LNCaP clone FGC (cell line): ENCODE measurements around the gene TNS3.

Experiments used
- DNase-seq: peaks from one replicate; pipeline ENCODE4 v3.0.0-alpha.2; 2011; ENCODE audit warnings: low read depth
- H3K4me3 ChIP-seq: 2 replicates; pipeline ENCODE4 v1.5.1; 2011; ENCODE audit warnings: mild to moderate bottlenecking, low read depth, low read length, control low read depth
- CTCF ChIP-seq: IDR thresholded peaks from 2 replicates; pipeline ENCODE4 v1.5.1; 2012; ENCODE audit warnings: mild to moderate bottlenecking; ENCODE audit not compliant: control insufficient read depth, insufficient read depth; ENCODE audit errors: extremely low read depth

The TNS3 gene

GRCh38 chr7:47460251-47460989, 121.5 kb downstream of the TNS3 start:
- TF ChIP-seq CTCF, result no peak
- H3K4me3 ChIP-seq, result no peak overlapping the region
- no peak for DNase-seq

DNA sequence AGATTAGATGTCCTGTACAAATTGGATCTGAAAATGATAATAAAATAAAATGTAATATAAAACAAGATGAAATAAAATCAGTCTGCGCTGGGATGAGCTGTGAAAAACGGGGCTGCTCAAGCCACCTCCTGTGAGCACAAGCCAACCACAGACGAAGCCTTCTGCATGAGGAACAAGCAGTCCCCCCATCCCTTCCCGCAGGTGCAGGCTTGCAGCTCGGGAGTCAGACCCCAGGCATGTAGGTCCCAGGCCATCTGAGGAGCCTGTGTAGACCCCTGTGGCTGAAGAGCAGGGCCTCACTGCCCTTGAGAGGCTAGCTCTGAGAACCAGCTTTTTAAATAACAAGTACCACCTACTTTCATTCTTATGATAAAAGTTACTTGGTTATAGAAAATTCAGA, 123.4 kb downstream of the TNS3 start:
- H3K4me3 ChIP-seq, result no peak overlapping the region
- no peak for TF ChIP-seq CTCF
- no peak for DNase-seq

GRCh38 chr7:47458057-47458456, 123.9 kb downstream of the TNS3 start:
- no peak for DNase-seq
- TF ChIP-seq CTCF, result no peak
- no peak overlapping the region for H3K4me3 ChIP-seq

DNA sequence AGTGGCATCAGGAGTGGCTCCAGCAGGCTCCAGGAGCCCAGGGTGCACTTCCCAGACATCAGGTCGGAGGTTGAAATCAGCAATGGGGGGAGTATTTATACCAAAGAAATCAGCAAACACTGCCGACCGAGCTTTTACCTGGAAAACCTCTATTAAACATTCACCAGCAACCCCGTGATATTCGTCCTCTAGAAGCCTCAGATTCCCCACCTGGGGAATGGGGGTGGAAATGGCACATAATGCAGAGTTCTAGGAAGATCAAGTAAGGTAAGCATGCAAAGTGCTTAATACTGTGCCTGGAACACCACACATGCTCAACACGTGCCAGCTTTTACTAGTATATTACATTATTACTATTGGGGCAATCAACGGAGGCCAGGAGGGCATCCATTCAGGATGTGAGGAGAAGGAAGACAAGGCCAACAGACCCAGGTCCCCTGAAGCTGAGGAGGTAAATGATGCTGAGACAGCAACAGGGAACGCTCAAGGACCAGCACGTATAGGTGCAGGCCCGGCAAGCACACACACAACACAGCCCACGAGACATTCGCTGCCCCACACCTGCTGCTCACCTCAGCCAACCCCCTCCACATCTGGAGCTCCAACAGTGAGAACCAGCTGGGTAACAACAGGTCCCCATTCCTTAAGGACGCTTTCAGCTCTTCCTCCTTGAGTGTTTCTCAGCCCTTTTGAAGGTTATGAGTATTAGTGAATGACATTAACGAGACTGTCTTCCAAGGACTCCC, 125.5 kb downstream of the TNS3 start:
- DNase-seq, result no peak
- H3K4me3 ChIP-seq, result no peak overlapping the region
- no peak for TF ChIP-seq CTCF

DNA sequence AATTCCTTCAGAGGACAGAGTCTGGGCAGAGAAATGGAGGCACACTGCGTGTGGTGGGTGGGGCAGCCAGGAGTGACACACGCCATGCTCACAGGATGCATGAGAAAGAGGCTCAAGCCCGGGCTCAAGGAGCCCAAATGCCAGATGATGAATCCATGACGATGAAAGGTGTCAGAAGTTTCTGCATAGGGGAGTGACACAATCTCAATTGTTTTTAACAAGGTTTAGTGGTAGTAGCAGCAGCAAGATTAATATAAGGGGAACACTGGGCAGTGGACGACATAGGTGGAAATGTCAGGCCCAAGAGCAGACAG, 126.1 kb downstream of the TNS3 start:
- H3K4me3 ChIP-seq, result no peak overlapping the region
- no peak for TF ChIP-seq CTCF
- no peak for DNase-seq

DNA sequence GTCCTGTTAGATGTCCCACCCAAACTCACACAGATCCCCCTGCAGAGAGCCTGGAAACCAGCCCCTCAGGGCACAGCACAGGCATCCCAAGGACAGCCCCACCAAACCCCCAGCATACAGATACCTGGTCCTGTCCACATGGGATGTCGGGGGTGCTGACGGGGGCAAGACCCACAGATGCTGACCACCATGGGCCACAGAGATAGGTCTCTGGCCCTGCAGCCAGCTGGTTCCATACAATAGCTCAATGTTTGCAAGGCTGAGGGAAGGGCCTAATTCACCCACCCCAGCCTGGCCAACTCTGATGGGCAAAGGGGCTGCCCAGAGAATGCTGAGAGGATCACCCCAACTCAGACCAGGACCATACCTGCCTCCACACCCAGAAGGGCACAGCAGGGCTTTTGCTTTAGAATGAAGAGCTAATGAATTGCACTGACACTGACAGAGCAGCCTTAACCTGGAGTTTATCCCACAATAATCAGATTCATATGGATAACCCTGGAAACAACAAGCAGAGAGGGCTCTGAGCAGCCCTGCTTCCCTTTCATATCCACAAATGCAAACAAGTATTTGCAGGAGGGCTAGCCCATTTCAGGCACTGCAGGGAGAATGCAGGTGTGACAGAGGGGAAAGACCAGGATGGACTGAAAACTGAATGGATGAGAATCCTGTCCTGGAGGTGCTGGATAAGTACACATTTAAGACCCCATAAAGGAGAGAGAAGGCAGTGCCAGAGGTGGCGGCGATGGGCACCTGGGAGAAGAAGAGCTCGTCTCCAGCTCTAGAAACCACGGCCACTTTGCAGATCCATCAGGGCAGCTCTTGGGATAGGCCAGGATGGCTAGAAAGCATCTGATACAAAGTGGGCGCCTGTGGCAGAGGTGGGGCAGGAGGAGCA, 126.7 kb downstream of the TNS3 start:
- no peak for TF ChIP-seq CTCF
- DNase-seq, result no peak
- H3K4me3 ChIP-seq, result no peak overlapping the region
